IMR-90 (cell line): ENCODE measurements around the gene C19orf85. TPM values are rescaled to one million over a fixed set of nuclear protein-coding genes. Genes with fewer than 3 reads are reported as not detected.
A peak's percentile ranks its signal among the peaks of the same experiment; 100 is the strongest.

Experiments
- ATAC-seq: fragments of 200-7000 bp; cut with Tn5 transposase; 2 replicates; pipeline ENCODE4 v1.9.1; 2020; ENCODE audit warnings: low read depth, mild to moderate bottlenecking, moderate library complexity
- BruUV-seq: library from RNA; stranded (reverse); fragments of 400-500 nt; replicated peaks from 2 replicates; lab custom pipeline; 2021; lab: Mats Ljungman, UMichigan
- CTCF ChIA-PET: fragments of 300-600 bp; formaldehyde crosslinking; extraction: SDS; loops from one replicate; lab custom pipeline; 2021; ENCODE audit warnings: antibody characterized with exemption; lab: Yijun Ruan, JAX
- POLR2A ChIA-PET: fragments of 300-600 bp; sonication (Branson Sonifier 250); formaldehyde crosslinking; loops from one replicate; lab custom pipeline; 2022; ENCODE audit warnings: antibody characterized with exemption; ENCODE audit not compliant: unreplicated experiment; lab: Charles Lee
- DNase-seq: peaks from one replicate; pipeline ENCODE4 v3.0.0; 2013
- H2AFZ ChIP-seq: replicated peaks from 2 replicates; pipeline ENCODE3; 2013; ENCODE audit warnings: low read length, mild to moderate bottlenecking; ENCODE audit not compliant: poor library complexity
- H2AK5ac ChIP-seq: 2 replicates; pipeline ENCODE4 v1.6.1; 2013; ENCODE audit warnings: low read depth, low read length, inconsistent platforms
- H2AK9ac ChIP-seq: replicated peaks from 2 replicates; pipeline ENCODE3; 2013; ENCODE audit warnings: mild to moderate bottlenecking, low read depth, low read length, moderate library complexity; ENCODE audit not compliant: poor library complexity
- H2BK120ac ChIP-seq: 2 replicates; pipeline ENCODE4 v1.6.1; 2013; ENCODE audit warnings: low read depth, low read length, inconsistent platforms
- H2BK15ac ChIP-seq: 3 replicates; pipeline ENCODE4 v1.6.1; 2013; ENCODE audit warnings: low read depth, low read length, inconsistent platforms
- H2BK20ac ChIP-seq: 2 replicates; pipeline ENCODE4 v1.6.1; 2013; ENCODE audit warnings: low read depth, mild to moderate bottlenecking, inconsistent platforms, low read length, moderate library complexity
- H2BK5ac ChIP-seq: 2 replicates; pipeline ENCODE4 v1.6.1; 2013; ENCODE audit warnings: mild to moderate bottlenecking, low read depth, low read length, inconsistent platforms; ENCODE audit not compliant: poor library complexity, severe bottlenecking
- H3K14ac ChIP-seq: replicated peaks from 2 replicates; pipeline ENCODE4 v1.6.1; 2013; ENCODE audit warnings: low read depth, low read length, inconsistent platforms
- H3K18ac ChIP-seq: 2 replicates; pipeline ENCODE4 v1.6.1; 2013; ENCODE audit warnings: low read depth, low read length, control low read depth
- H3K23ac ChIP-seq: 2 replicates; pipeline ENCODE4 v1.6.1; 2013; ENCODE audit warnings: low read depth, low read length, inconsistent platforms
- H3K27ac ChIP-seq: 2 replicates; pipeline ENCODE4 v1.5.1; 2013; ENCODE audit warnings: mild to moderate bottlenecking, control low read depth, low read length; ENCODE audit not compliant: insufficient read depth
- H3K27me3 ChIP-seq: 2 replicates; pipeline ENCODE4 v1.6.1; 2013; ENCODE audit warnings: low read length; ENCODE audit not compliant: control insufficient read depth, insufficient read depth
- H3K36me3 ChIP-seq: 2 replicates; pipeline ENCODE4 v1.6.1; 2013; ENCODE audit warnings: low read length, mixed read lengths; ENCODE audit not compliant: control insufficient read depth, insufficient read depth
- H3K4ac ChIP-seq: 2 replicates; pipeline ENCODE4 v1.6.1; 2013; ENCODE audit warnings: low read depth, low read length, inconsistent platforms
- H3K4me1 ChIP-seq: 2 replicates; pipeline ENCODE4 v1.6.1; 2013; ENCODE audit warnings: low read length, mixed read lengths; ENCODE audit not compliant: control insufficient read depth, insufficient read depth
- H3K4me2 ChIP-seq: 2 replicates; pipeline ENCODE4 v1.6.1; 2013; ENCODE audit warnings: low read depth, mild to moderate bottlenecking, control low read depth, low read length, moderate library complexity
- H3K4me3 ChIP-seq: 2 replicates; pipeline ENCODE4 v1.5.1; 2013; ENCODE audit warnings: low read depth, mild to moderate bottlenecking, control low read depth, low read length, moderate library complexity; ENCODE audit not compliant: insufficient read depth
- H3K56ac ChIP-seq: 2 replicates; pipeline ENCODE4 v1.6.1; 2013; ENCODE audit warnings: low read length, inconsistent platforms; ENCODE audit not compliant: insufficient read depth; ENCODE audit errors: extremely low read depth
- H3K79me1 ChIP-seq, 2 experiments: 2 replicates each; pipeline ENCODE4 v1.6.1; 2013; ENCODE audit warnings: low read length in 2 of 2, inconsistent platforms in 1 of 2, low read depth in 1 of 2
- H3K9ac ChIP-seq: 2 replicates; pipeline ENCODE4 v1.6.1; 2013; ENCODE audit warnings: low read depth, low read length, control low read depth
- H3K9me1 ChIP-seq: 2 replicates; pipeline ENCODE4 v1.6.1; 2013; ENCODE audit warnings: low read length, inconsistent platforms; ENCODE audit not compliant: insufficient read depth
- H3K9me3 ChIP-seq: 2 replicates; pipeline ENCODE4 v1.6.1; 2013; ENCODE audit warnings: low read length; ENCODE audit not compliant: control insufficient read depth, insufficient read depth
- H4K20me1 ChIP-seq: 2 replicates; pipeline ENCODE4 v1.6.1; 2013; ENCODE audit warnings: low read length, inconsistent platforms; ENCODE audit not compliant: insufficient read depth
- H4K5ac ChIP-seq: 2 replicates; pipeline ENCODE4 v1.6.1; 2013; ENCODE audit warnings: mild to moderate bottlenecking, low read depth, low read length, control low read depth
- H4K8ac ChIP-seq, 2 experiments: 2 replicates each; pipeline ENCODE4 v1.6.1; 2013; ENCODE audit warnings: low read depth in 2 of 2, low read length in 2 of 2, control low read depth in 1 of 2, inconsistent platforms in 1 of 2
- H4K91ac ChIP-seq: 2 replicates; pipeline ENCODE4 v1.6.1; 2013; ENCODE audit warnings: low read depth, low read length, inconsistent platforms; ENCODE audit not compliant: insufficient read depth
- CEBPB ChIP-seq: IDR thresholded peaks from 2 replicates; pipeline ENCODE4 v1.6.1; 2012; ENCODE audit warnings: low read depth, low read length, improper control_type of control experiment
- CHD1 ChIP-seq: IDR thresholded peaks from 2 replicates; pipeline ENCODE4 v1.6.1; 2012; ENCODE audit warnings: low read depth, low read length, improper control_type of control experiment
- CTCF ChIP-seq: conservative IDR thresholded peaks from 2 replicates; pipeline ENCODE4 v1.5.1; 2012; ENCODE audit warnings: mild to moderate bottlenecking, low read depth, low read length, improper control_type of control experiment
- ELK1 ChIP-seq: fragments of 150-350 bp; IDR thresholded peaks from 2 replicates; pipeline ENCODE4 v1.6.1; 2016; ENCODE audit warnings: low read depth, mild to moderate bottlenecking, low read length, moderate library complexity, borderline replicate concordance
- FOS ChIP-seq: fragments of 150-350 bp; IDR thresholded peaks from 2 replicates; pipeline ENCODE4 v1.6.1; 2016; ENCODE audit warnings: low read depth, low read length
- MAFK ChIP-seq: IDR thresholded peaks from 2 replicates; pipeline ENCODE4 v1.6.1; 2012; ENCODE audit warnings: low read depth, low read length, improper control_type of control experiment
- MAZ ChIP-seq: IDR thresholded peaks from 2 replicates; pipeline ENCODE4 v1.6.1; 2012; ENCODE audit warnings: low read depth, mild to moderate bottlenecking, low read length, improper control_type of control experiment, moderate library complexity, borderline replicate concordance
- MXI1 ChIP-seq: IDR thresholded peaks from 2 replicates; pipeline ENCODE4 v1.6.1; 2012; ENCODE audit warnings: low read depth, mild to moderate bottlenecking, low read length, moderate library complexity, borderline replicate concordance
- NFE2L2 ChIP-seq: fragments of 150-350 bp; IDR thresholded peaks from 2 replicates; pipeline ENCODE4 v1.6.1; 2016; ENCODE audit warnings: low read depth, mild to moderate bottlenecking, low read length
- RAD21 ChIP-seq: IDR thresholded peaks from 2 replicates; pipeline ENCODE4 v1.6.1; 2012; ENCODE audit warnings: low read length, improper control_type of control experiment
- RCOR1 ChIP-seq: IDR thresholded peaks from 2 replicates; pipeline ENCODE4 v1.6.1; 2012; ENCODE audit warnings: mild to moderate bottlenecking, low read length, improper control_type of control experiment; ENCODE audit not compliant: insufficient replicate concordance
- RFX5 ChIP-seq: IDR thresholded peaks from 2 replicates; pipeline ENCODE4 v1.8.0; 2012; ENCODE audit warnings: low read depth, mild to moderate bottlenecking, low read length, moderate library complexity
- USF2 ChIP-seq: fragments of 150-350 bp; IDR thresholded peaks from 2 replicates; pipeline ENCODE4 v1.6.1; 2017; ENCODE audit warnings: mild to moderate bottlenecking, antibody characterized with exemption, low read length, low read depth
- WGBS, 2 experiments: methylation state at CpG; one replicate each; pipeline versions ENCODE4 v1.1.5 to v1.1.7; 2013; ENCODE audit warnings: missing lambda C conversion rate in 2 of 2; ENCODE audit not compliant: insufficient read length in 1 of 2; ENCODE audit errors: extremely low coverage in 2 of 2; 5-methylcytosine and 5-hydroxymethylcytosine counted together
- dilution Hi-C: fragments of 300-500 bp; cut with HindIII; formaldehyde crosslinking; loops from one replicate; pipeline ENCODE4 v1.14.3; 2018; ENCODE audit warnings: low sequenced_read_pairs; ENCODE audit not compliant: unreplicated experiment
- in situ Hi-C: fragments of 300-500 bp; cut with MboI; formaldehyde crosslinking; loops from 3 replicates; pipeline ENCODE4 v1.14.3; 2019; ENCODE audit warnings: low sequenced_read_pairs, inconsistent platforms, mixed read lengths
- intact Hi-C: fragments of 100-400 bp; cut with micrococcal nuclease; formaldehyde crosslinking; loops from 2 replicates; pipeline ENCODE4 v1.10.0; 2022
- polyA plus RNA-seq, 3 experiments: library from polyadenylated mRNA; depleted of rRNA; stranded (reverse); fragments of >200 nt; gene quantifications; 2 replicates each; pipeline ENCODE4 v1.2.3, GENCODE V29; 2012; ENCODE audit warnings: low replicate concordance in 1 of 3
- total RNA-seq: library from RNA; depleted of rRNA; stranded (reverse); fragments of >200 nt; gene quantifications from 2 replicates; pipeline ENCODE4 v1.2.3, GENCODE V29; 2012

The C19orf85 gene
- total and polyA plus RNA-seq, 2 of the 4 experiments (the other 2 are of a cell fraction), result not detected

GRCh38 chr19:55493645-55494171 is 29.2 kb upstream of the C19orf85 start:
- Histone ChIP-seq H3K4me2 (peak overlapping the region; percentile 63; the same call in 1 of the 2 replicates), H4K20me1 (no peaks in the 10 kb centered on the region), H4K5ac (peak overlapping the region; percentile 83), H2AFZ (peak overlapping the region; percentile 93), H3K14ac (peak overlapping the region; percentile 87), H3K56ac (no peak overlapping the region), H3K9me3 (no peaks in the 10 kb centered on the region), H3K9ac (peak overlapping the region; percentile 67; the same call in 1 of the 2 replicates), H4K91ac (peak overlapping the region; percentile 88), H3K18ac (peak overlapping the region; percentile 64; the same call in 1 of the 2 replicates), H2BK120ac (peak overlapping the region; percentile 79), H3K27me3 (no peaks in the 10 kb centered on the region), H3K36me3 (0 out of 2 replicates have a peak, but pooled peaks cover 3% of the 10 kb centered on the region), H3K23ac (peak overlapping the region; percentile 53; the same call in 1 of the 2 replicates), H2AK9ac (peak overlapping the region; percentile 94), H3K4me3 (peak overlapping the region; percentile 18; the same call in 1 of the 2 replicates), H2BK5ac (peak overlapping the region; percentile 94), H2BK15ac (no peak overlapping the region), H3K9me1 (peaks cover 3% of the 10 kb centered on the region), H3K4me1 (peaks cover 20% of the 10 kb centered on the region), H4K8ac (peak overlapping the region; percentile 15 to 82; a peak in 3 of 4 replicates), H3K27ac (peak overlapping the region; percentile 65), H3K4ac (peak overlapping the region; percentile 84), H2AK5ac (peak overlapping the region; percentile 70; the same call in 1 of the 2 replicates), H2BK20ac (no peak overlapping the region; the same call in 1 of the 2 replicates), H3K79me1 (peaks cover 0 to 17% of the 10 kb centered on the region in 2 experiments)
- ChIA-PET CTCF (interaction anchor here (3.1 kb wide), 1 partner anchor 10 kb away, joined by 16 read pairs; no protein-coding TSS in a partner anchor), POLR2A (interaction anchor here (0.8 kb wide), 1 partner anchor 10 kb away, joined by 3 read pairs; no protein-coding TSS in a partner anchor)
- ATAC-seq (peak; percentile 5; the same call in 1 of the 2 replicates), DNase-seq (no peak)
- dilution Hi-C loops (no loop called here), intact Hi-C loops (no loop called here), in situ Hi-C loops (loop anchor here (25.0 kb wide), 1 partner anchor 1031 kb away; the partner anchor contains the start of genes CDC42EP5 and LENG9)
- TF ChIP-seq MAZ, result no peak; the same call in 1 of the 2 replicates
- no peak for TF ChIP-seq USF2
- TF ChIP-seq RCOR1, result no peak
- no peak for TF ChIP-seq CEBPB
- TF ChIP-seq MXI1, result no peak
- TF ChIP-seq RAD21, result no peak
- TF ChIP-seq NFE2L2, result no peak
- no peak for TF ChIP-seq ELK1
- TF ChIP-seq FOS, result no peak
- TF ChIP-seq RFX5, result no peak
- no peak for TF ChIP-seq MAFK
- no peak for TF ChIP-seq CHD1
- TF ChIP-seq CTCF, result no peak
- BruUV-seq, result no TSS peak
- WGBS, 2 experiments, result no CpG with 5 or more reads among the region's 38 CpGs
